GM23338 (cell line): ENCODE data around the gene SPINK13. TPM values are rescaled to one million over a fixed set of nuclear protein-coding genes. Genes with fewer than 3 reads are reported as not detected.
A peak's percentile ranks its signal among the peaks of the same experiment; 100 is the strongest.

Experiments used
- ATAC-seq: fragments of 200-7000 bp; cut with Tn5 transposase; 3 replicates; pipeline ENCODE4 v1.9.1; 2020
- DNase-seq: peaks from one replicate; pipeline ENCODE4 v3.0.0-alpha.2; 2015; ENCODE audit warnings: low spot score
- H2AFZ ChIP-seq: fragments of 200-600 bp; sonication (generic); 2 replicates; pipeline ENCODE4 v1.8.0; 2016; ENCODE audit warnings: antibody characterized with exemption, mild to moderate bottlenecking, moderate library complexity
- H3F3A ChIP-seq: fragments of 200-600 bp; sonication (generic); replicated peaks from 2 replicates; pipeline ENCODE4 v1.8.0; 2017; ENCODE audit warnings: antibody characterized with exemption, mixed run types, low read depth
- H3K27ac ChIP-seq: fragments of 200-600 bp; sonication (generic); 2 replicates; pipeline ENCODE4 v1.6.1; 2016; ENCODE audit warnings: low read depth
- H3K27me3 ChIP-seq: fragments of 200-600 bp; sonication (generic); 2 replicates; pipeline ENCODE4 v1.8.0; 2016; ENCODE audit warnings: mild to moderate bottlenecking, mixed run types, moderate library complexity; ENCODE audit not compliant: insufficient read depth
- H3K36me3 ChIP-seq: fragments of 200-600 bp; sonication (generic); 2 replicates; pipeline ENCODE4 v1.8.0; 2016; ENCODE audit warnings: mild to moderate bottlenecking; ENCODE audit not compliant: insufficient read depth
- H3K4me1 ChIP-seq: fragments of 200-600 bp; sonication (generic); 2 replicates; pipeline ENCODE4 v1.8.0; 2016; ENCODE audit warnings: mild to moderate bottlenecking, moderate library complexity; ENCODE audit not compliant: insufficient read depth
- H3K4me2 ChIP-seq: fragments of 200-600 bp; sonication (generic); 2 replicates; pipeline ENCODE4 v1.7.1; 2017; ENCODE audit warnings: mixed run types
- H3K4me3 ChIP-seq: fragments of 200-600 bp; sonication (generic); 2 replicates; pipeline ENCODE4 v1.6.1; 2016; ENCODE audit warnings: mixed run types
- H3K79me2 ChIP-seq: fragments of 200-600 bp; sonication (generic); replicated peaks from 2 replicates; pipeline ENCODE4 v1.8.0; 2017; ENCODE audit warnings: mild to moderate bottlenecking; ENCODE audit not compliant: insufficient read depth
- H3K9me2 ChIP-seq: fragments of 200-600 bp; sonication (generic); 2 replicates; pipeline ENCODE4 v1.8.0; 2017; ENCODE audit not compliant: insufficient read depth
- H4K20me1 ChIP-seq: fragments of 200-600 bp; sonication (generic); replicated peaks from 2 replicates; pipeline ENCODE4 v1.8.0; 2017; ENCODE audit warnings: mild to moderate bottlenecking; ENCODE audit not compliant: insufficient read depth
- H3K27ac Mint-ChIP-seq: 2 replicates; pipeline ENCODE4 v1.8.0; 2020; ENCODE audit warnings: inconsistent platforms, mild to moderate bottlenecking, moderate library complexity, mixed read lengths
- H3K27me3 Mint-ChIP-seq: 3 replicates; pipeline ENCODE4 v1.8.0; 2022; ENCODE audit warnings: low read depth, mild to moderate bottlenecking, moderate library complexity, mixed read lengths, inconsistent platforms; ENCODE audit not compliant: insufficient read depth, poor library complexity
- H3K36me3 Mint-ChIP-seq: 3 replicates; pipeline ENCODE4 v1.8.0; 2021; ENCODE audit warnings: low read depth, mild to moderate bottlenecking, inconsistent platforms, moderate library complexity, mixed read lengths
- H3K4me1 Mint-ChIP-seq: 3 replicates; pipeline ENCODE4 v1.8.0; 2020; ENCODE audit warnings: mild to moderate bottlenecking, inconsistent platforms, mixed read lengths
- H3K4me3 Mint-ChIP-seq: 3 replicates; pipeline ENCODE4 v1.8.0; 2021; ENCODE audit warnings: moderate library complexity, mild to moderate bottlenecking, inconsistent platforms, mixed read lengths
- H3K9me3 Mint-ChIP-seq: 3 replicates; pipeline ENCODE4 v1.8.0; 2020; ENCODE audit warnings: moderate library complexity, mild to moderate bottlenecking, inconsistent platforms, mixed read lengths
- CREB1 ChIP-seq: fragments of 250-450 bp; sonication (Bioruptor Pico); IDR thresholded peaks from 2 replicates; pipeline ENCODE4 v1.5.0; 2020; ENCODE audit warnings: low read depth, mild to moderate bottlenecking, moderate library complexity
- CTCF ChIP-seq, 2 experiments: fragments of 200-600 bp in 1 of 2; sonication (generic) in 1 of 2; conservative IDR thresholded peaks; 2 replicates each; pipeline versions ENCODE4 v1.5.1 to v1.6.1; 2016 to 2017; ENCODE audit warnings: antibody characterized with exemption in 2 of 2, low read depth in 2 of 2, mild to moderate bottlenecking in 2 of 2, moderate library complexity in 1 of 2
- EZH2 ChIP-seq: fragments of 200-600 bp; sonication (generic); IDR thresholded peaks from one replicate; pipeline ENCODE4 v1.8.0; 2017; ENCODE audit warnings: antibody characterized with exemption, mild to moderate bottlenecking, low read depth; ENCODE audit not compliant: unreplicated experiment
- EZH2phosphoT487 ChIP-seq: fragments of 200-600 bp; sonication (generic); IDR thresholded peaks from one replicate; pipeline ENCODE4 v1.8.1; 2018; ENCODE audit warnings: antibody characterized with exemption; ENCODE audit not compliant: unreplicated experiment
- JUNB ChIP-seq: IDR thresholded peaks from one replicate; pipeline ENCODE4 v1.6.1; 2016; ENCODE audit warnings: antibody characterized with exemption; ENCODE audit not compliant: unreplicated experiment
- NANOG ChIP-seq: IDR thresholded peaks from 2 replicates; pipeline ENCODE4 v1.6.1; 2016; ENCODE audit warnings: antibody characterized with exemption, borderline replicate concordance
- POLR2AphosphoS5 ChIP-seq: IDR thresholded peaks from 2 replicates; pipeline ENCODE4 v1.6.1; 2016; ENCODE audit warnings: antibody characterized with exemption, low read depth
- STAT1 ChIP-seq: IDR thresholded peaks from one replicate; pipeline ENCODE4 v1.6.1; 2016; ENCODE audit warnings: antibody characterized with exemption; ENCODE audit not compliant: unreplicated experiment
- ZNF114 ChIP-seq: fragments of 250-450 bp; sonication (Bioruptor Pico); IDR thresholded peaks from 2 replicates; pipeline ENCODE4 v1.5.0; 2020; ENCODE audit warnings: mild to moderate bottlenecking, moderate library complexity
- ZNF331 ChIP-seq: fragments of 250-450 bp; sonication (Bioruptor Pico); IDR thresholded peaks from 2 replicates; pipeline ENCODE4 v1.5.0; 2020; ENCODE audit warnings: low read depth, mild to moderate bottlenecking, moderate library complexity
- ZNF462 ChIP-seq: fragments of 250-450 bp; sonication (Bioruptor Pico); IDR thresholded peaks from 2 replicates; pipeline ENCODE4 v1.5.0; 2020; ENCODE audit warnings: mild to moderate bottlenecking, moderate library complexity
- polyA plus RNA-seq: library from polyadenylated mRNA; unstranded; fragments of >200 nt; fragmentation: Nextera tagmentation; extraction: Ambion mirVana; gene quantifications from 2 replicates; pipeline ENCODE4 v1.2.1, GENCODE V29; 2016
- total RNA-seq: library from RNA; depleted of rRNA; stranded (reverse); fragments of >200 nt; shearing (Covaris generic); gene quantifications from 2 replicates; pipeline ENCODE4 v1.2.3, GENCODE V29; 2014
- TF ChIP-seq, protein P1 (sequence below): IDR thresholded peaks from one replicate; pipeline ENCODE4 v1.6.1; 2018; ENCODE audit warnings: antibody characterized with exemption; ENCODE audit not compliant: unreplicated experiment
- TF ChIP-seq, protein P2 (sequence below): IDR thresholded peaks from 2 replicates; pipeline ENCODE4 v1.6.1; 2016; ENCODE audit warnings: antibody characterized with exemption

Gene SPINK13
- total and polyA plus RNA-seq, 2 experiments from 2014 or later: not detected

DNA sequence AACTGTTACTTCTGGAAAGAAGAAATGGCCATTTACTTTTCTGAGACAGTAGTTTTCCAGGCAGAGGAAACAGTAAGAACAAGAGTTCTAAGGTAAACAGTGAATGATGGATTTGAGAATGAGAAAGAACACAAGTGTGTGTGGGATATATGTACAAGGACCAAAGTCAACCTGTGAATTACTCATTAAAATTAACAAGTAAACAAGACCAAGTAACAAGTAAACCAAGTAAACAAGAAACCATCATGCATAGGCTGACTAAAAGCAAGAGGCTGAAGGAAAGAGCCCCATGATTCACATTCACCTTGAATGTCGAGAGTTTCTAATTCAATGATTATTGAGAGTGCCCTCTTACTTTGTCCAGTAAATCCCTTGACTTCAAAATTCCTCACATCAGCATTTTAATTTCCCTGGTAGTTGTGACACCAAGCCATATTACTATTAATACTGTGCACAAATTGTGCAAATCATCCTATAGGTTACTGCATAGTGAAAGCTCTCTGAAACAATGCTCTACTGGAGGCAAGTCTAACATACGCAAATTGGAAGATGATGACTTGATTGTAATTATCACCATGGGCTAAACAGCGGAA is 40.1 kb upstream of the SPINK13 start:
- Histone ChIP-seq H3K9me2 (no peaks in the 10 kb centered on the region; the same call in 1 of the 2 replicates), H3K79me2 (no peaks in the 10 kb centered on the region), H3K27ac (no peak overlapping the region), H2AFZ (no peak overlapping the region), H3K36me3 (no peaks in the 10 kb centered on the region), H3K27me3 (no peaks in the 10 kb centered on the region), H4K20me1 (no peaks in the 10 kb centered on the region), H3K4me3 (no peak overlapping the region), H3K4me2 (0 out of 2 replicates have a peak overlapping the region, but pooled peaks have one; percentile 65), H3K4me1 (peaks cover 7% of the 10 kb centered on the region; the same call in 1 of the 2 replicates), H3F3A (no peaks in the 10 kb centered on the region)
- ATAC-seq: no peak
- DNase-seq: no peak
- no peak overlapping the region for H3K27ac Mint-ChIP-seq
- H3K4me3 Mint-ChIP-seq: no peak overlapping the region
- no peaks in the 10 kb centered on the region for H3K27me3 Mint-ChIP-seq
- H3K4me1 Mint-ChIP-seq: peaks cover 15% of the 10 kb centered on the region
- H3K9me3 Mint-ChIP-seq: peaks cover 5% of the 10 kb centered on the region; the same call in 2 of the 3 replicates
- TF ChIP-seq ZNF331 (CRISPR knock-in tag) (no peak), POLR2AphosphoS5 (no peak), ZNF462 (CRISPR knock-in tag) (no peak), JUNB (no peak), CTCF (conservative IDR thresholded peaks at IDR 0.05; ENCODE audit: low read depth in 2 of 2) (no peak), CREB1 (CRISPR knock-in tag) (no peak), NANOG (no peak), ZNF114 (CRISPR knock-in tag) (no peak), EZH2 (no peak), STAT1 (no peak), EZH2phosphoT487 (no peak)
- TF ChIP-seq, protein P1, sequence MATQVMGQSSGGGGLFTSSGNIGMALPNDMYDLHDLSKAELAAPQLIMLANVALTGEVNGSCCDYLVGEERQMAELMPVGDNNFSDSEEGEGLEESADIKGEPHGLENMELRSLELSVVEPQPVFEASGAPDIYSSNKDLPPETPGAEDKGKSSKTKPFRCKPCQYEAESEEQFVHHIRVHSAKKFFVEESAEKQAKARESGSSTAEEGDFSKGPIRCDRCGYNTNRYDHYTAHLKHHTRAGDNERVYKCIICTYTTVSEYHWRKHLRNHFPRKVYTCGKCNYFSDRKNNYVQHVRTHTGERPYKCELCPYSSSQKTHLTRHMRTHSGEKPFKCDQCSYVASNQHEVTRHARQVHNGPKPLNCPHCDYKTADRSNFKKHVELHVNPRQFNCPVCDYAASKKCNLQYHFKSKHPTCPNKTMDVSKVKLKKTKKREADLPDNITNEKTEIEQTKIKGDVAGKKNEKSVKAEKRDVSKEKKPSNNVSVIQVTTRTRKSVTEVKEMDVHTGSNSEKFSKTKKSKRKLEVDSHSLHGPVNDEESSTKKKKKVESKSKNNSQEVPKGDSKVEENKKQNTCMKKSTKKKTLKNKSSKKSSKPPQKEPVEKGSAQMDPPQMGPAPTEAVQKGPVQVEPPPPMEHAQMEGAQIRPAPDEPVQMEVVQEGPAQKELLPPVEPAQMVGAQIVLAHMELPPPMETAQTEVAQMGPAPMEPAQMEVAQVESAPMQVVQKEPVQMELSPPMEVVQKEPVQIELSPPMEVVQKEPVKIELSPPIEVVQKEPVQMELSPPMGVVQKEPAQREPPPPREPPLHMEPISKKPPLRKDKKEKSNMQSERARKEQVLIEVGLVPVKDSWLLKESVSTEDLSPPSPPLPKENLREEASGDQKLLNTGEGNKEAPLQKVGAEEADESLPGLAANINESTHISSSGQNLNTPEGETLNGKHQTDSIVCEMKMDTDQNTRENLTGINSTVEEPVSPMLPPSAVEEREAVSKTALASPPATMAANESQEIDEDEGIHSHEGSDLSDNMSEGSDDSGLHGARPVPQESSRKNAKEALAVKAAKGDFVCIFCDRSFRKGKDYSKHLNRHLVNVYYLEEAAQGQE: no peak
- TF ChIP-seq, protein P2, sequence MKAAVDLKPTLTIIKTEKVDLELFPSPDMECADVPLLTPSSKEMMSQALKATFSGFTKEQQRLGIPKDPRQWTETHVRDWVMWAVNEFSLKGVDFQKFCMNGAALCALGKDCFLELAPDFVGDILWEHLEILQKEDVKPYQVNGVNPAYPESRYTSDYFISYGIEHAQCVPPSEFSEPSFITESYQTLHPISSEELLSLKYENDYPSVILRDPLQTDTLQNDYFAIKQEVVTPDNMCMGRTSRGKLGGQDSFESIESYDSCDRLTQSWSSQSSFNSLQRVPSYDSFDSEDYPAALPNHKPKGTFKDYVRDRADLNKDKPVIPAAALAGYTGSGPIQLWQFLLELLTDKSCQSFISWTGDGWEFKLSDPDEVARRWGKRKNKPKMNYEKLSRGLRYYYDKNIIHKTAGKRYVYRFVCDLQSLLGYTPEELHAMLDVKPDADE: no peak
- peaks cover 7% of the 10 kb centered on the region; the same call in 2 of the 3 replicates for H3K36me3 Mint-ChIP-seq
